Measurements from ENCODE around the gene PRMT6. TPM values are rescaled to one million over a fixed set of nuclear protein-coding genes. Genes with fewer than 3 reads are reported as not detected.

PRMT6 gene
- total RNA-seq, 1 experiment from 2014 or later, result 7.3 TPM

DNA sequence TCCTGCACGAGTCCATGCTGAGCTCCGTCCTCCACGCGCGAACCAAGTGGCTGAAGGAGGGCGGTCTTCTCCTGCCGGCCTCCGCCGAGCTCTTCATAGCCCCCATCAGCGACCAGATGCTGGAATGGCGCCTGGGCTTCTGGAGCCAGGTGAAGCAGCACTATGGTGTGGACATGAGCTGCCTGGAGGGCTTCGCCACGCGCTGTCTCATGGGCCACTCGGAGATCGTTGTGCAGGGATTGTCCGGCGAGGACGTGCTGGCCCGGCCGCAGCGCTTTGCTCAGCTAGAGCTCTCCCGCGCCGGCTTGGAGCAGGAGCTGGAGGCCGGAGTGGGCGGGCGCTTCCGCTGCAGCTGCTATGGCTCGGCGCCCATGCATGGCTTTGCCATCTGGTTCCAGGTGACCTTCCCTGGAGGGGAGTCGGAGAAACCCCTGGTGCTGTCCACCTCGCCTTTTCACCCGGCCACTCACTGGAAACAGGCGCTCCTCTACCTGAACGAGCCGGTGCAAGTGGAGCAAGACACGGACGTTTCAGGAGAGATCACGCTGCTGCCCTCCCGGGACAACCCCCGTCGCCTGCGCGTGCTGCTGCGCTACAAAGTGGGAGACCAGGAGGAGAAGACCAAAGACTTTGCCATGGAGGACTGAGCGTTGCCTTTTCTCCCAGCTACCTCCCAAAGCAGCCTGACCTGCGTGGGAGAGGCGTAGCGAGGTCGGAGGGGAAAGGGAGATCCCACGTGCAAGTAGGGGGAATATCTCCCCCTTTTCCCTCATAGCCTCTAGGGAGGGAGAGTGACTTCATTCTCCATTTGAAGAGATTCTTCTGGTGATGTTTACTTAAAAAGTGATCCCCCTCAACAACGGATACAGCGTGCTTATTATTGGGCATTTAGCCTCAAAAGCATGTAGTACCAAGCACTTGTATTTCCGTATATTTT lies 991 bp downstream of the PRMT6 start:
- Histone ChIP-seq H3K4me3 (replicated peaks in 1 of 2; ENCODE audit: low read depth in 1 of 2, low read length in 2 of 2) (peak overlapping the region; percentile 69 to 74), H4K20me1 (ENCODE audit: insufficient read depth) (no peaks in the 10 kb centered on the region), H3K9ac (ENCODE audit: low read length) (peak overlapping the region; percentile 78), H3K27me3 (ENCODE audit: insufficient read depth, low read length) (no peaks in the 10 kb centered on the region), H3K4me2 (ENCODE audit: low read length) (peak overlapping the region; percentile 70), H3K4me1 (ENCODE audit: control insufficient read depth in 1 of 2, insufficient read depth in 2 of 2, low read length in 2 of 2) (peaks cover 0 to 7% of the 10 kb centered on the region in 2 experiments; a peak in 1 of 4 replicates), H3K9me3 (ENCODE audit: control insufficient read depth in 1 of 2, insufficient read depth in 1 of 2, low read depth in 1 of 2, low read length in 2 of 2) (no peaks in the 10 kb centered on the region), H3K79me2 (ENCODE audit: insufficient read depth, low read length) (peaks cover 17% of the 10 kb centered on the region; the same call in 1 of the 2 replicates), H3K9me2 (ENCODE audit: insufficient read depth) (no peaks in the 10 kb centered on the region), H2AFZ (ENCODE audit: low read depth, low read length, poor library complexity, severe bottlenecking) (no peak overlapping the region), H3K27ac (ENCODE audit: low read depth, low read length) (peak overlapping the region; percentile 66), H3K36me3 (ENCODE audit: control insufficient read depth in 1 of 2, insufficient read depth in 2 of 2, low read length in 2 of 2) (no peaks in the 10 kb centered on the region)
- intact Hi-C loops (cut with micrococcal nuclease), result no loop called here
- ChIA-PET RAD21 (ENCODE audit: low non-redundant PET in 1 of 2, low total read pairs in 2 of 2, uncharacterized antibody in 2 of 2, unreplicated experiment in 2 of 2) (no interaction called here), CTCF (no interaction called here), POLR2A (interaction anchor here (1.3 kb wide), 1 partner anchor 12 kb away, joined by 3 read pairs; no protein-coding TSS in a partner anchor)
- DNase-seq (ENCODE audit: low read depth, low spot score), result no peak
- peak; percentile 60 for ATAC-seq
- no TSS peak for BruUV-seq (replicated peaks)
- no peak for TF ChIP-seq YY1 (IDR thresholded peaks at IDR 0.05; ENCODE audit: extremely low read depth, insufficient replicate concordance, low read depth, low read length)
- TF ChIP-seq, protein P1, sequence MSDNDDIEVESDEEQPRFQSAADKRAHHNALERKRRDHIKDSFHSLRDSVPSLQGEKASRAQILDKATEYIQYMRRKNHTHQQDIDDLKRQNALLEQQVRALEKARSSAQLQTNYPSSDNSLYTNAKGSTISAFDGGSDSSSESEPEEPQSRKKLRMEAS (IDR thresholded peaks at IDR 0.05), result no peak; the same call in 1 of the 2 replicates
- no peak for TF ChIP-seq EZH2phosphoT487 (IDR thresholded peaks at IDR 0.05; ENCODE audit: borderline replicate concordance)
- TF ChIP-seq, protein P2, sequence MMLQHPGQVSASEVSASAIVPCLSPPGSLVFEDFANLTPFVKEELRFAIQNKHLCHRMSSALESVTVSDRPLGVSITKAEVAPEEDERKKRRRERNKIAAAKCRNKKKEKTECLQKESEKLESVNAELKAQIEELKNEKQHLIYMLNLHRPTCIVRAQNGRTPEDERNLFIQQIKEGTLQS (IDR thresholded peaks at IDR 0.05), result no peak
- no peak for TF ChIP-seq ELF1 (IDR thresholded peaks at IDR 0.05; ENCODE audit: borderline replicate concordance, low read depth)
- TF ChIP-seq CEBPB (IDR thresholded peaks at IDR 0.05; ENCODE audit: low read depth), result no peak
- TF ChIP-seq ZFX (IDR thresholded peaks at IDR 0.05), result no peak; the same call in 1 of the 2 replicates
- no peak; the same call in 1 of the 2 replicates for TF ChIP-seq POLR2AphosphoS5 (IDR thresholded peaks at IDR 0.05; ENCODE audit: low read depth, low read length)
- no peak for TF ChIP-seq TCF7L2 (IDR thresholded peaks at IDR 0.05; ENCODE audit: borderline replicate concordance, extremely low read depth, insufficient read depth, insufficient read length)

All from HCT116 (cell line).